HG03457 (cell line): Measurements from ENCODE around the gene FAM210B.
"Not testable (repeated sequence)": the region's sequence is repeated elsewhere in the genome, so short reads cannot be mapped to it uniquely, and the experiment has no call there.

Source experiments
- ATAC-seq: cut with Tn5 transposase; IDR thresholded peaks from one replicate; pipeline ENCODE4 v1.9.1; 2021; ENCODE audit warnings: moderate number of reproducible peaks; ENCODE audit not compliant: unreplicated experiment

The FAM210B gene

DNA sequence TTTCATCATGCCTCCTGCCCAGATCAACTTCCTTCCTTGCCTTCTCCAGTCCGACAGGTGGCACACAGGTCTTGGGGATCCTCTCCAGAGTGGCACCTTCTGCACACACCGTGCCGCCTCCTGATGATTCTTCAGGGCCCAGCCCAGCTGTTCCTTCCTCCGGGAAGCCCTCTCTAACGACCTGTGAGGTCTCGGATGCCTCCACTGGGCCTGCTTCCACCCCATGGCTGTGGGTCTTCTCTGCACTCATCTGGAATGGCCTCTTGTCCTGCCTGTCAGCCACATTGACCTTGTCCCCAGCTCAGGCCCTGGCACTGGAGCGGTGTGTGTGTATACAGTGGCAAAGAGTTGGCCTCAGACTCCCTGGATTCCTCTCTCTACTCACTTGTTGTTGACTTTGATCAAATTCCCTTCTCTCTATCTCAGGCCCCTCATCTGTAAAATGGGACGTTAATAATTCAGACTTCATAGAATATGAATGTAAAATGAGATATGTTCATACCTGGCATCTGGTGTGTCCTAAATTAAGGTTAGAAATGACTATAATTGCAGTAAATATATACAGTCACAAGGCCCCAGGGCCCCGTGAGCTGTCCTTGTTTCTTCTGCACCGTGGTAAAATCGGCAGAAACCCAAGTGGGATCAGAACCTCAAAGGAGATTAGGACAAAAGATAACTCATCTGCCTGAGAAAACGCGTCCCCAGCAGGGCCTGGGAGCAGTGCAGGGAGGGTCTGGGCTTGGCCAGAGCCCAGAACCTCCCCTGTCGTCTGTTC lies 1.5 kb downstream of the FAM210B start:
- no peak for ATAC-seq

DNA sequence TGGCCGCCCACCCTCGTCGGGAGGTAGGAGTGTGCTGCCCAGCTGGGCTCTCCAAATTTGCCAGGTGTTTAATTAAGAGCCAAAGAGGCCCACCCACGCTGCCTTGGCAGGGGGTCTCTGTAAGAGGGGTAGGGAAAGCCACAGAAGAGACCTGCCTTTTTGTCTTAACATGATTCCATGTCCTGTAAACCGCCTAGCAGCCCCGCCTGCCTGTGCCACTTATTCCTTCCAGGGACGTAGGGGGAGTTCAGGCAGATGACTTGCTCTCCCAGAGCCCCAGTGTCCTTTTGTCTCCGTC lies 2.1 kb downstream of the FAM210B start:
- ATAC-seq, result no peak

DNA sequence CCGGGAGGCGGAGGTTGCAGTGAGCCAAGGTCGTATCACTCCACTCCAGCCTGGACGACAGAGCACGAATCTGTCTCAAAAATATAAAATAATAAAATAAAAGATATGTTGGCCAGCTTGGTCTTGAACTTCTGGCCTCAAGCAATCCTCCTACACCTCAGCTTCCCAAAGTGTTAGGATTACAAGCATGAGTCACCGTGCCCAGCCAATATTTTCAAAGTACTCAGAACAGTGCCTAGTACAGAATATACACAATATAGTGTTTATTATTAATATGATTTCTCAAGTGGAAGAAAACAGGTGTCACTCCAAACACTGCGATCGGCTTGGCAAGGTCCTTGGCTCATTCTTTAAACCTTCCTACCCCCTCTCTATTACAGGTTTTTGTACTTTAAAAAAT lies 3.1 kb downstream of the FAM210B start:
- ATAC-seq, result no peak

DNA sequence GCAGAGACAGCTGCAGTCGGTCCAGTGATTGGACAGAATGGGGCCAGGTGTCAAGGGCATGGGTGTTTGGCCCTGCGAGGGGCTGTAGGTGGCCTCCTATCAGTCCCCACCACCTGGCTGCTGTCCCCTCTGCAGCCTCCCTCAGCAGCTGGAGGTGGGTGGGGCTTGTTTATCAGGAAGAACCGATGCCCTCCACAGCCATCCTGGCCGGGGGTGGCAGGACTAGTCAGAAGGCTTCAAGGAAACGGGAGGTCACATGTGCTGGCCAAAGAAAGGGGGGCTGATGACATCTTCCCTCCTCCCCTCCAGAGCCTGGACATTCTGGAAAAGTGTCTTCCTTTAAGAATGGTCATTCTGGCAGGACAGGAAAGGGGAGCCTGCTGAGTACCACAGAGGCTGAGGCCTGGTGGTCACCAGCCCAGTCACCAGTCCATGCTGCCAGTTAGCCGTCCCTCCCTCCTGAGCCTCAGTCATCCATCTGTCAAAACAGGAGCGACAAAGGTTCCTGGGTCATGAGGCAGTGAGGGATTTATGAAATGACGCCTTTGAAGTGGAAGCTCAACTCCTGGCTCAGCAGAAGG lies 4.1 kb downstream of the FAM210B start:
- no peak for ATAC-seq

DNA sequence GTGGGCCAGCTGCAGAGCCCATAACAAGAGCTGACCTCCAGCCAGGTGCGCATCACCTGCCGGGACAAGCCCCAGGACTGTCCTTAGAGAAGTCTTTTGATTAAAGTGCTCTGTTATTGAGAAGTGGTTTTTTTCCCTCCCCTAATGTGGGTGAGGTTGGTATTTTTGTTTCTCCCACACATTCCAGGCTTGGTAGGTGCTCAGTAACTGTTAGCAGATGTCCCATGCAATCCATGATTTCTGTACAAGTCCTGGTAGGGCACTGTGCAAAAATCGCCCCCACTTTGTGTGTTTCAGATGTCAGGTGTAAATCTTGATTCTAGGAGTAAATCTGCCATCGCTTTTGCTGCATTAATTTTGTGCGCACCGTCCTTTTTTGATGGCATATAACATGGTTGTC lies 4.7 kb downstream of the FAM210B start:
- no peak for ATAC-seq

DNA sequence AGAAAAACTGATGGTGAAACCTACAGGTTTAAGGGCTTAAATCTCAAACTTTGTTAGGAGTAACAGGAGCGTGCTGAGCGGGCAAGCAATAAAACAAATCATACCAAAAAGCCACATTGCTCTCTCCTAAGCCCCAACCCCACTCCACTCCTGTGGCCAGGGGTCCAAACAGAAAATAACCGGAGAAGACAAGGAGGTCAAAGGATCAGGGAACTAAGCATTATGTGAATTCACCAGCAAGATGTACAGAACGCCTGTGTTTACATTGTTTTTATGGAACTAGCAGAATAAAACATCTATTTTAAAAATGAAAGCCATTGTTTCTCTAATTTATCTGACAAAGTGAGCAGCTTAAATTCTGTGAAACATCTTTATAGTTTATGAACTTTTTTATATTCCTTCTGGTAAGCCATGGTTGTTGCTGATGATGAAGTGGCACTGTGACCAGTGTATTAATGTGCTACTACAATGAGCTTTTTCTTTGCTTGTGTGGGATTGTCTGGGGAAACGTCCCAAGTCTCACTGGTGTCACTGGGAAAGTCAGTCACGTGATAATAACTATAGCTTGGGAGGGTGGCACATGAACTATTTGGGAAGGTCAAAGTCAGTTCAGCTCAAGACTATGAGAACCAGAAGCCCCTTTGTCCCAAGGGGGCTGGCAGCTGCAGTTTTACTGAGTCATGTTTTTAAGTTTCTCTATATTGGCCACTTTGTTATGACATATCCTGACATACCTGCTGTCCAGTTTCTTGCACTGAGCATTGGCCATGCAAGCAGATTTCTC lies 9.8 kb downstream of the FAM210B start:
- ATAC-seq, result no peak

DNA sequence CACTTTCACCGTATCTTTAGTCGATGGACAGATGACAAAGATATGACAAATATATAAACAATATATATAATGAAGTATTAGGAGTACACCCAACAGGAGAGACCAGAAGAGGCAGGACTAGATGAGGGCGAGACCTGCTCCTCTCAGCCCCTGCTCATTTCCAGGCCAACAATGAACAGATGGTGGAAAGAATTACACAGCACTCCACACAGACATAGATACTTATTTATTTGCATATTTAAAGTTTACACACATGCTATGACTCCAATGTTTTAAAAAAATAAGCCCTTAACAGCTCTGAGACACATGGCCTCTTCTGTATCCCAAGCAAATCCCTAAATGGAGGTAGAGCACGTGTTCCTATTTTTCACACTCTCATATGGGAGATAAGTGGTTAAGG lies 10.4 kb downstream of the FAM210B start:
- no peak for ATAC-seq

DNA sequence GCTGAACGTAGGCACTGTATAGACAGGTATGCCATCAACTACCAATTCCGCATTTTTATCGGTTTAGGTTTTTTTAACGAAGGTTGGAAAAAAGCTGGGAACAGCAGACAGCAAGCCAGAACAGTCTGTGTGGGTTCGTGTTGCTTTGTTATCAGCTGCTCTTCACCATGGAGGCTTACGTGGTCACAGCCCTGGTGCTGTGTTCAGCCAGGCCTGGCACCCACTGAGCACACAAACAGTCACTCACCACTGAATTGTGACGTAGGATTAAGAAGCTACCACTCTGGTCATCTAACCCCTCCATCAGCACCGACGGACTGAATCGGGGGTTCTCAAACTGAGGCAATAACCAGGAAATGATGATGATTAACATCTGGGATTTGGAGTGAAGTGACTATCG lies 13.2 kb downstream of the FAM210B start:
- no peak for ATAC-seq

DNA sequence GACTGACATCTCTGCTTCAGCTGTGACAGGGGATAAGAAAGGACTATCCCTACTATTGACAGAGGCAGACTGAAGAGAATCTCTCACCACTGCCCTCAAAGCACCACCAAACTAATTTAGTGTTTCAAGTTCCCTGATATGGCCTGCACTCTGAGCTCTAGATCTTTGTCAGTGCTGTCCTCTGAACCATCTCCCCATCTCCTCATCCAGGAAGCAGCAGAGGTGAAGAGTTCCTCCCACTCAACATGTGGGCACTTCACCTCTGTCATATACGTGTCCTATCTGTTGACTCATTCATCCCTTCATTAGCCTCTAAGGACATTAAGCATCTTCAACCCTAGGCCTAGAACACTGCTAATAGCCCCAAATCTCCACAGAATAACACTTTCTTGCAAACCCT lies 14.1 kb downstream of the FAM210B start:
- ATAC-seq, result no peak

DNA sequence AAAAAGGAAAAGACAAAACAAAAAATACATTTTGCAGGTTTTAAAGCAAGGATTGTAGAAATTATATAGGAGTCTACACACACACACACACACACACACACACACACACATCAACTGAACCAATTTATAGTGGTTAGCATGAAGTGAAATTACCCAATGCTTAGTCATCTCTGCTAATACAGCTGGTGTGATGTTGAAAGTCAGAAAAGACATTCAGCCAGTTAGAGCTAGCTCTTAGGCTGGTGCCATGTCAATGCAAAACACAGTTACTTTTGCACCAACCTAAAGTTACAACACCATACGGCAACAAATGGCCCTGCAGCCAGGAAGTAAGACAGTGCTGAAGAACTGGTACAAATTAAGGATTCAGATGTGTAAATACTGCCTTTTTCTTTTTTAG lies 15.2 kb downstream of the FAM210B start:
- ATAC-seq, result no peak

DNA sequence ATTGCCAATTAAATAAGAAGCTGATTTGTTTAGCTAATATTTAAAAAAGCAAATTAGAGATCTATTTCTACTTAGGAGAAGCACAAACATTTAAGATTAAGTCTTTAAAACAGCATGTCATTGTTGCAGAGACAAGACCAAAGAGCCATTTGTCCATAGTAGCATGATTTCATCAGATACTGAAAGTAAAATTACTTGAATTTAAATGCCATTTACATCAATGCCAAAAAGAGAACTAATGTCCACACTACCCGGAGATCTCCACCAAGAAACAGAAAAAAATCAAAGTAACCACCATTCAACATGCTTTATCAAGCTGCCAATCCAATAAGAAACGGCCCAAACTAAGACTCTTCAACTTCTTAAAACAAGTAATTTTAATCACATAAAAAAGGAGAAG lies 17.6 kb downstream of the FAM210B start:
- ATAC-seq, result no peak

DNA sequence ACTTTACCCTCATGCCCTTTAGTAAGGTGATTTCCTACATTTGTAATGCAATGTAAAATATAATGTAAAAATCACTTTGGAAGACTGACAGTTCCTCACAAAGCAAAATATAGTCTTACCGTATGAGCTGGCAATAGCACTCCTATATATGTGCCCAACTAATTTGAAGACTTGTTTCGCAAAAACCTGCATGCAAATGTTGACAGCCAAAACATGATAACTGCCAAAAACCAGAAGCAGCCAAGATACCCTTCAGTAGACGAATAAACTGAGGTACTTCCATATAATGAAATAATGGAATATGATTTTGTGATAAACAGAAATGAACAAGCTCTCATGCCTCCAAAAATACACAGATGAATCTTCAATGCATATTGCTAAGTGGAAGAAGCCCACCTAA lies 19.6 kb downstream of the FAM210B start:
- ATAC-seq, result no peak

DNA sequence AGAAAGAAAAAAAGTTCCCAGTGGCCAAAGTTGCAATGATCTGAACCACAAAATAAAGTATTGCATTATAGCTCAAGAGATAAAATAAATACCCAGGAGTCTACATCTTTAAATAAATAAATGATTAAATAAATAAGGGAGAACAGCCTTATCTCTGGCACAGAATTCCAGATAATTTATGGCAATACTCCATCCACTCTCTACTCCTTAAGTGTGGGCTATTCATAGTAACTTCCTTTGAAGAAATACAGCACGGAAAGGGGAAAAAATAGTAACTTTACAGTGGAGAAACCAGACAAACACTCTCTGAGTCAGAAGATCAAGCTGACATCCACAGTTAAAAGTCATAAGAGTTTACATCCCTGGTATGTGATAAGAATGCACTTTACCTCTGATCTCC lies 21.6 kb downstream of the FAM210B start:
- no peak for ATAC-seq

DNA sequence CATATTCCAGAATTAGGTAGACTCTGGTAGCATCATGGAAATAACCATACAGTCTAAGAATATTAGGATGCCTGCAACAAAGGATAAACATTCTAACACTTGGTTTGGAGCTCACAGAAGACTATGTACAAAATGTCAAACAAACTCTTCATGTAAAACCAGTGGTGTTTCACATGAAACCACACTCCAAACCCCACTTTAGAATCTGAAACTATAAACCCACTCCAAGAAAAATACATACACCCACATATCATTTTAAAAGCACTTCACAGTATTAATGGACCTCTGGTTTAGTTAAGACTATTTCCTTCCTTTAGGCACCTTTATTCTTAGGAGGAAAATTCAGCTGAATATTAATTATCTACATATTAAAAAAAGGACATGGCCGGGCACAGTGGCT lies 22.7 kb downstream of the FAM210B start:
- no peak for ATAC-seq

DNA sequence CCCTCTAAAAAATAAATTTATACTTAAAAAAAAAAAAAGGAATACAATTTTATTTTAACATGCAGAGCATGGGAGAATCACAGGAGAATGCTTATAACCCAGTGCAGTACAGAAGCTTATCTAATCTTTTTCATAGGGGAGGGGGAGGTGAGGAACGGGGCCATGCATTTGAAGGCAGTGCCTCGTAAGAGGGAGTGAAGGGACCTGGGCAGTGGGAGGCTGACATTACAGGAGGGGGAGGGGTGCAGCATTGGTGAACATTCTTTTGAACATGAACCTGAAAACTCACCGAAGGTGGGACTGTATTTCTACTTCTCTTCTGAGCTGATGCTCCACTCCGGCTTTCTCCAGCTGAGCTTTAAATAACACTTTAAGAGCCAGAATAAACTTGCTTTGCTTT lies 23.9 kb downstream of the FAM210B start:
- ATAC-seq, result no peak

DNA sequence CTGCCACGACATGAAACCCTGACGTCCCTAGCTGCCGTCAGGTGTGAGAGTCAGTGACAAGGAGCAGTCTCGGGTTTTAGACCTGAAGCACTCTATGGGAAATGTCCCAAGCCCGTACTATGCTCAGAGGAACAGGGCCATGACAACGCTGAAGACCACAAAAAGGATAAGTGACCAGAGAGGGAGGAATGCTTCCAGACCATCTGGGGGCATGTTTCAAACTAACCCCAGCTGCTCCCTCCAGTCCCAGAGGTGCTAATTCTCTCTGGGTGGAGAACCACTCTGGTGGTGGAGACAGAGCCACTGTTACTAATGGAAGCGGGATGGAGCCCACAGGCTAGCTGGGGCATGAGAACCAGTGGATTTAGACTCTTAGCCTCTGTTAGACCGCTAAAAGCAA lies 24.6 kb downstream of the FAM210B start:
- no peak for ATAC-seq

DNA sequence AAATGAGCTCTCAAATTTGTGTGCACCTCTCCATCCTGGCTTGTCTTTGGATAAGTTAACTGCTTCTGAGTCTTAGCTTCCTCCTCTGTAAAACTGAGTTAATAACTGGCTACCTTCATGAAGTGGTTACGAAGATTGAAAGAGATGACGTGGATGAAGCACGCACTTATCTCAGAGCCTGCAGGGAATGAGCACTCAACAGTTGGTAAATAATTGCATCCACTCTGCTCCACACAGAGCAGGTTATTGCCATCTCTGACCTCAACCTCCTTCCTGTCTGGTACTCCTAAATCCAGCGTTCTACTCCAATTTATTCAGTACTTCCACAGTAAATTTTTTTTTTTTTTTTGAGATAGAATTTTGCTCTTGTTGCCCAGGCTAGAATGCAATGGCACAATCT lies 26.4 kb downstream of the FAM210B start:
- ATAC-seq, result no peak

DNA sequence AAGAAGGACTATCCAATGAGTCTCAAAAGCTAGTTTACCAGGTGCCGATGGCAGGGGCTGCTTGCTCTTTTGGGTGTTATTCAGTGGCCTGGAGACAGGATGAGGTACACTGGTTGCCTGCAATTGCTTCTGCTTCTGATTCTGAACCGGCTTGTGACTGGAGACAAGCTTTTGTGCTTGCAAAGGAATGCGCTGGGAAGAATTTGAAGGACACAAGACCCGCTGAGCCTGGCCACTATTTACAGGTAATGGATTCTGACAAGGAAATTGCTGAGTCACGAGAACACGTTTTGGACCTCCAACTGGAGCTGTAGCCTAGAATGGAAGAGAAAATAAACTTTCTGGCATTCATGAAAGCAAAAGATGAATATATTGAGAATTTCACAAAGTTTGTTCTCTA lies 27.4 kb downstream of the FAM210B start:
- no peak for ATAC-seq

DNA sequence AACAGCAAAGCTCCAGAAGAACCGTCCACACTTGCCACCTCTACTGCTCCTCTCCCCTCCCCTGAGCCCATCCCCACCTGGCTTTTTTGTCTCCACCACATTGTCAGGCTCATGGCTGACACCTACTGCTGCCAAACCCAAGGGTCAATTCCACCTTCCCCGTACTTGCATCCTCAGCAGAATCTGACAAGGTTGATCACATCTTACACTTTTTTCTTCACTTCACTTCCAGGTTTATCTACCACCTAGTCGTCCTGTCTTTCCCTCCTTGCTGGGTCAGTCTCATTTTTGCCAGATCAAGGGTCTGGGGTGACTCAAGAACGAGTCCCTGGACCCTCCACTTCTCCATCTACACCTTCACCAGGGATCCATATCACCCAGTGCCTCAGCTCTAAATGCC lies 30.1 kb downstream of the FAM210B start:
- no peak for ATAC-seq

DNA sequence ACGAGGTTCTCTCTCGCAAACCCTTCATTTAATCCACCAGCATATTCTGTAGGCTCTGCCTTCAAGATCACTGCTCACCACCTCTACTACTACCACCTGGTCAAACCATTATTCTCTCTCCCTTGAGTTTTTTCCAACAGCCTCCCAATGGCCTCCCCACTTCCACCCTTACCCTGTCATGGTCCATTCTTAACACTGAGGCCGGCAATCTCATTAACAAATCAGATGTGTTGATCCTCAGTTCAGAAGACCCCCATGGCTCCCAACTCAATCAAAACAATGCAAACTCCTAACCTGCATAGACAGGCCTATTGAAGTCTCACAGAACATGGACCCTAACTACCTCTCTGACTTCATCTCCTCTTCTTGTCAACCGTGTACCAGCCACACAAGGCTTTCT lies 31.0 kb downstream of the FAM210B start:
- ATAC-seq, result no peak

DNA sequence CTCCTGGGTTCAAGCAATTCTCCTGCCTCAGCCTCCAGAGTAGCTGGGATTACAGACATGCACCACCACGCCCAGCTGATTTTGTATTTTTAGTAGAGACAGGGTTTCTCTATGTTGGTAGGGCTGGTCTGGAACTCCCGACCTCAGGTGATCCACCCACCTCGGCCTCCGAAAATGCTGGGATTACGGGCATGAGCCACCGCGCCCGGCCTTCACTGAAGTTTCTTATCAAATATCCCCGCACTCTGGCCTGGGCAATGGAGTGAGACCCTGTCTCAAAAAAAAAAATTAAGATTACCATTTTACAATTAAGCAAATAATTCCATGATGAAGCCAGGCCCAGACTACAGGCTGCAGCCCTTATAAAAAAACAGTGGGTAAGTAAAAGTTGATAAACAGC lies 31.6 kb downstream of the FAM210B start:
- ATAC-seq, result not testable (repeated sequence)

DNA sequence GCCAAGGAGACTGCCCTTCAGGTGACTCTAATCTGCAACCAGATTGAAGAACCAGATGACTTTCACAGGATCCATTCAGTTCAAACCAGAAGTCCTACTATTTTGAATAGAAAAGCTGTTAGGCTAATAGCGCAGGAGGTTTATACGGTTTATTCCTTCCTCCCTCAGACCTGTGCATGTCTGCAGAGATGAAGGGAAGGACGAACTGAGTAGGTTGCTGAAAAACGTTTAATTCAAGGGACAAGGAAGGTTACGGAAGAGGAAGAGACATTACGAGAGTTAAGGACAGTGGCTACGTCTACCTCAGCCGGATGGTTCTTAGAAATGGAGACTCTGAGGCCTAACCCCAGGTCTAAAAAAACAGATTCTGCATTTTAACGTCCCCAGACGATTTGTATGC lies 32.3 kb downstream of the FAM210B start:
- no peak for ATAC-seq
